GM12878 (cell line): ENCODE data around the gene IQCC. TPM values are rescaled to one million over a fixed set of nuclear protein-coding genes. Genes with fewer than 3 reads are reported as not detected.

Experiments used
- ATAC-seq: fragments of 200-7000 bp; cut with Tn5 transposase; 3 replicates; pipeline ENCODE4 v1.9.1; 2020; ENCODE audit warnings: mild to moderate bottlenecking, moderate library complexity
- BruUV-seq: library from RNA; stranded (reverse); fragments of 400-500 nt; replicated peaks from 2 replicates; lab custom pipeline; 2021; lab: Mats Ljungman, UMichigan
- CTCF ChIA-PET: fragments of 300-600 bp; sonication (Branson Sonifier 250); formaldehyde crosslinking; extraction: SDS; loops from one replicate; lab custom pipeline; 2021; ENCODE audit warnings: inconsistent platforms; lab: Yijun Ruan, JAX
- POLR2A ChIA-PET: fragments of 350-600 bp; formaldehyde crosslinking; extraction: SDS; loops from one replicate; lab custom pipeline; 2021; ENCODE audit warnings: inconsistent platforms; lab: Charles Lee
- RAD21 ChIA-PET: fragments of 300-600 bp; sonication (Branson Sonifier 250); formaldehyde crosslinking; loops from one replicate; lab custom pipeline; 2023; ENCODE audit warnings: antibody characterized with exemption; ENCODE audit not compliant: unreplicated experiment; lab: Charles Lee
- SMC1A ChIA-PET: fragments of 300-600 bp; sonication (Branson Sonifier 250); formaldehyde crosslinking; loops from one replicate; lab custom pipeline; 2023; ENCODE audit not compliant: unreplicated experiment, uncharacterized antibody; lab: Charles Lee
- DNase-seq: peaks from one replicate; pipeline ENCODE4 v3.0.0-alpha.2; 2011; ENCODE audit warnings: low read depth, low spot score
- FAIRE-seq: peaks from 3 replicates; lab custom pipeline; 2011; peaks lifted over from hg19 to GRCh38; lab: Jason Lieb, UNC
- H2AFZ ChIP-seq: 2 replicates; pipeline ENCODE4 v1.6.0; 2011; ENCODE audit warnings: low read depth, low read length, control low read depth; ENCODE audit not compliant: control insufficient read depth
- H3K27ac ChIP-seq: 2 replicates; pipeline ENCODE4 v1.5.1; 2011; ENCODE audit warnings: control low read depth; ENCODE audit not compliant: control insufficient read depth, insufficient read depth
- H3K27me3 ChIP-seq, 2 experiments: replicated peaks in 1 of 2; 2 replicates each; pipeline versions ENCODE4 v1.6.0 to v1.6.1; 2011; ENCODE audit warnings: low read length in 1 of 2; ENCODE audit not compliant: control insufficient read depth in 2 of 2, insufficient read depth in 2 of 2
- H3K36me3 ChIP-seq, 2 experiments: 2 replicates each; pipeline ENCODE4 v1.5.1; 2011; ENCODE audit warnings: low read length in 1 of 2; ENCODE audit not compliant: control insufficient read depth in 2 of 2, insufficient read depth in 2 of 2
- H3K4me1 ChIP-seq: 2 replicates; pipeline ENCODE4 v1.6.1; 2011; ENCODE audit warnings: mild to moderate bottlenecking, low read length, moderate library complexity, mixed read lengths; ENCODE audit not compliant: control insufficient read depth, insufficient read depth
- H3K4me2 ChIP-seq: 2 replicates; pipeline ENCODE4 v1.6.0; 2011; ENCODE audit warnings: control low read depth; ENCODE audit not compliant: control insufficient read depth, insufficient read depth
- H3K4me3 ChIP-seq: fragments of 200-600 bp; sonication (generic); 2 replicates; pipeline ENCODE4 v1.5.1; 2016
- H3K79me2 ChIP-seq: 2 replicates; pipeline ENCODE4 v1.6.0; 2011; ENCODE audit warnings: low read length; ENCODE audit not compliant: control insufficient read depth, insufficient read depth
- H3K9ac ChIP-seq: 2 replicates; pipeline ENCODE4 v1.8.0; 2011; ENCODE audit warnings: low read length, control low read depth, mixed read lengths; ENCODE audit not compliant: control insufficient read depth, insufficient read depth
- H3K9me3 ChIP-seq: replicated peaks from 3 replicates; pipeline ENCODE4 v1.5.1; 2011; ENCODE audit warnings: mild to moderate bottlenecking, low read length; ENCODE audit not compliant: control insufficient read depth, insufficient read depth
- H4K20me1 ChIP-seq: 2 replicates; pipeline ENCODE4 v1.6.0; 2011; ENCODE audit not compliant: control insufficient read depth, insufficient read depth
- ATF7 ChIP-seq: fragments of 450-650 bp; IDR thresholded peaks from 2 replicates; pipeline ENCODE4 v1.6.1; 2016; ENCODE audit warnings: low read depth, mild to moderate bottlenecking
- HDGF ChIP-seq: fragments of 450-650 bp; IDR thresholded peaks from 2 replicates; pipeline ENCODE4 v1.6.1; 2016; ENCODE audit warnings: antibody characterized with exemption
- NFYB ChIP-seq: IDR thresholded peaks from 2 replicates; pipeline ENCODE4 v1.6.1; 2011; ENCODE audit warnings: low read depth, mild to moderate bottlenecking, low read length, improper control_type of control experiment, moderate library complexity; ENCODE audit not compliant: insufficient read depth
- YY1 ChIP-seq: IDR thresholded peaks from 2 replicates; pipeline ENCODE4 v1.6.1; 2011; ENCODE audit warnings: low read depth, mild to moderate bottlenecking, low read length
- ZNF217 ChIP-seq: fragments of 450-650 bp; IDR thresholded peaks from 2 replicates; pipeline ENCODE4 v1.6.1; 2017; ENCODE audit warnings: antibody characterized with exemption, mild to moderate bottlenecking
- WGBS: methylation state at CpG from one replicate; pipeline ENCODE4 v1.1.6; 2016; ENCODE audit warnings: low lambda C conversion rate; ENCODE audit not compliant: insufficient replicate concordance, insufficient coverage; ENCODE audit errors: missing lambda C conversion rate; 5-methylcytosine and 5-hydroxymethylcytosine counted together
- in situ Hi-C: fragments of 300-500 bp; cut with MboI; formaldehyde crosslinking; loops from 9 replicates; pipeline ENCODE4 v1.14.3; 2018; ENCODE audit warnings: mixed read lengths
- intact Hi-C: fragments of 100-400 bp; cut with micrococcal nuclease; formaldehyde crosslinking; loops from one replicate; pipeline ENCODE4 v1.14.2; 2022; ENCODE audit not compliant: unreplicated experiment
- polyA plus RNA-seq, 11 experiments: library from polyadenylated mRNA; depleted of rRNA in 4 of 11; unstranded in 6 of 11; stranded (reverse) in 5 of 11; fragments of >200 nt; fragmentation: Nextera tagmentation in 4 of 11; fragmentation: Illumina TruSeq in 1 of 11; extraction: Ambion mirVana in 4 of 11; extraction: Trizol in 1 of 11; gene quantifications; 1 replicate in 1 of 11; 2 replicates in 10 of 11; pipeline versions ENCODE4 v1.2.1 to v1.2.3, GENCODE V29; 2011 to 2016; ENCODE audit warnings: inconsistent platforms in 2 of 11, missing spikeins in 2 of 11, low read depth in 1 of 11
- total RNA-seq, 4 experiments: library from RNA; depleted of rRNA in 3 of 4; stranded (reverse); fragments of >200 nt in 3 of 4; fragmentation: Illumina TruSeq in 1 of 4; extraction: Trizol in 1 of 4; gene quantifications; 2 replicates each; pipeline versions ENCODE4 v1.2.1 to v1.2.3, GENCODE V29; 2013 to 2021
- TF ChIP-seq, protein P1 (sequence below): IDR thresholded peaks from 2 replicates; pipeline ENCODE4 v1.6.1; 2011; ENCODE audit warnings: mild to moderate bottlenecking, low read depth, low read length, moderate library complexity; ENCODE audit not compliant: insufficient replicate concordance
- TF ChIP-seq, protein P2 (sequence below): fragments of 450-650 bp; IDR thresholded peaks from 2 replicates; pipeline ENCODE4 v1.6.1; 2016; ENCODE audit warnings: mild to moderate bottlenecking
- TF ChIP-seq, protein P3 (sequence below): IDR thresholded peaks from 2 replicates; pipeline ENCODE4 v1.6.1; 2012; ENCODE audit warnings: improper control_type of control experiment, low read depth, low read length; ENCODE audit not compliant: insufficient replicate concordance

The IQCC gene
- total and polyA plus RNA-seq, 10 of the 15 experiments (the other 5 are each of a cell fraction or from before 2014, with no cell fraction given): 2.1 to 6.8 (median 4.9) TPM

DNA sequence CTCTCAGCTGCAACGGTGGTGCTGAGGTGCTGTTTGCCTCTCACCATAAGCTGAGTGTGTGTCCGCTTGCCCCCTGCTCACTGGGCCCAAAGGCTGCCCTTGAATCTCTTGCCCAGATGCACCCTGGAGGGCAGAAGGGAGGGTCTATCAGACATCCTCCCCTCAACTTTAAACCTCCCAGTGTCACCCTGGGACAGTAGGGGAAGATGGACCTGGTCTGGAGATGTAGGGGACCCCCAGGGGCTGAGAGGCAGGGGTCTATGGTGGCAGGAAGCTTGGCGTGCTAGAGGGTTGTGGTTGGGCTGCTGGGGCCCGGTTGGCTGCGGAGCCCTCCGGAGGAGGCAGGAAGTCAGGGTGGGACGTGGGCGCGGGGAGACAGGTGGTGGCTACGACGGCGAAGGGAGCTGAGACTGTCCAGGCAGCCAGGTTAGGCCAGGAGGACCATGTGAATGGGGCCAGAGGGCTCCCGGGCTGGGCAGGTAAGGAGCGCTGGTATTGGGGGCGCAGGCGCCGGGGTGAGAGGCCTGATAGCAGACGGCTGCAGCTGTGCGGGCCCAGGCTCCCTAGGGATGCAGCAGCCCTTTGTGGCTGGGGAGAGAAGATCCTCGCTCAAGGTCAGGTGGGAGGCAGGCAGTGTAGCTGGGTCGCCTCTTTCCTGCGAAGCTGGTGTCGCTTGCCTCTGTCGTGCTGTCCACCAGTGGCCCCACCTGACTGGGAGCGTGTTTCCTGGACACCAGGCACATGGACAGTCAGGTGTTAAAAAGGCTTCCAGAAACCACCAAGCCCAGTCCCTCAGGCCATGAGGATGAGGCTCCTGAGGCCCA, 45.6 kb downstream of the IQCC start, which contains the start of gene LCK (continued):
- TF ChIP-seq, protein P1, sequence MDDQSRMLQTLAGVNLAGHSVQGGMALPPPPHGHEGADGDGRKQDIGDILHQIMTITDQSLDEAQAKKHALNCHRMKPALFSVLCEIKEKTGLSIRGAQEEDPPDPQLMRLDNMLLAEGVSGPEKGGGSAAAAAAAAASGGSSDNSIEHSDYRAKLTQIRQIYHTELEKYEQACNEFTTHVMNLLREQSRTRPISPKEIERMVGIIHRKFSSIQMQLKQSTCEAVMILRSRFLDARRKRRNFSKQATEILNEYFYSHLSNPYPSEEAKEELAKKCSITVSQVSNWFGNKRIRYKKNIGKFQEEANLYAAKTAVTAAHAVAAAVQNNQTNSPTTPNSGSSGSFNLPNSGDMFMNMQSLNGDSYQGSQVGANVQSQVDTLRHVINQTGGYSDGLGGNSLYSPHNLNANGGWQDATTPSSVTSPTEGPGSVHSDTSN: peak; percentile 16
- TF ChIP-seq NFYB: no peak
- no peak for TF ChIP-seq ATF7
- TF ChIP-seq, all 136 proteins: peak for 28

DNA sequence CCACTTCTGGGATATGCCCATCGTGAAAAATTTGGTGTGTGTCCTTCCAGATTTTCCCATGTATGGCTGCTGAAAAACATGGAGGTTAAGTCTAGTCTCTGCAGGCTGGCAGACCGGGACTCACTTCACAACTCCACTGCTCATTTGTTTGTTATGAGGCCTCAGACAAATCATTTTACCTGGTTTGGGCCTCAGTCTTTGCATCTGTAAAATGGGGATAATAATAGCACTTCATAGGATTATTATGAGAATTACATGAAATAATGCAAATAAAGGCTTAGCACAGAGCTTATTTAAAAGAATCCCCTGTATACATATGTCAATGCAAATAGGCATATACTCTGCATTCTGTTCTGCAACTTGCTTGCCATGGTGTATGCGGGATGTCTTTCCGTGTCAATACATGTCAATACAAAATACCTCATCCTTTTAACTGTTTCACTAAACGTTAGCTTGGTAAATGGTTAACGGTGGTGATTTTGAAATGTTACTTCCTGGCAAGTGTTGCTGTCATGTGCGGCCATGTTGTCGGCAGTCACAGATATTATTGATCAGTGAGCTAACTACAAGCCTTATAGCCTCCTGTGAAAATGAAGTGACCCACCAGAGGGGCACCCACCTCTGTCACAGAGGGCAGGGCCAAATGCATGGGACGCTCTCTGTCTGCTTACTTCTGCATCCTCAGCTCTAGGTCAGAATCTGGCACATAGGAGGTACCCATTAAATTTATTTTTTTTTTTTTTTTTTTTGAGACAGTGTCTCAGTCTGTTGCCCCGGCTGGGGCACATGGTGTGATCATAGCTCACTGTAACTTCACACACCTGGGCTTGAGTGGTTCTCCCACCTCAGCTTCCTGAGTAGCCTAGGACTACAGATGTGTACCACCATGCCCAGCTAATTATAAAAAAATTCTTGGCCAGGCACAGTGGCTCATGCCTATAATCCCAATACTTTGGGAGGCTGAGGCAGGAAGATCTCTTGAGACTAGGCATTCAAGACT, 49.9 kb downstream of the IQCC start:
- H4K20me1 ChIP-seq: no peaks in the 10 kb centered on the region
- no peaks in the 10 kb centered on the region; the same call in 2 of the 3 replicates for H3K9me3 ChIP-seq
- no TSS peak for BruUV-seq
- peak overlapping the region; percentile 89 for H3K27ac ChIP-seq
- peak overlapping the region; percentile 99 for H3K4me2 ChIP-seq
- intact Hi-C loops: loop anchor here (2.0 kb wide), 1 partner anchor 37 kb away; the partner anchor contains the start of gene HDAC1
- FAIRE-seq: no peak
- DNase-seq: no peak
- 61% methylated on average over 10 of the region's 10 CpGs for WGBS
- ChIA-PET CTCF (interaction anchor here (0.6 to 6.2 kb wide), 13 partner anchors 7 to 182 kb away, joined by 3 to 39 read pairs (median 4); partner anchors contain the start of genes FAM167B, HDAC1 and TMEM39B), SMC1A (interaction anchor here (0.7 to 14.4 kb wide), 11 partner anchors 9 to 63 kb away, joined by 3 to 124 read pairs (median 4); partner anchors contain the start of gene HDAC1), POLR2A (interaction anchor here (0.6 to 1.5 kb wide), 11 partner anchors 10 to 307 kb away, joined by 3 to 7 read pairs (median 3); partner anchors contain the start of genes HDAC1 and MARCKSL1), RAD21 (interaction anchor here (0.6 to 4.5 kb wide), 8 partner anchors 14 to 139 kb away, joined by 3 to 34 read pairs (median 8); partner anchors contain the start of genes BSDC1, HDAC1 and MARCKSL1)
- peaks cover 0 to 2% of the 10 kb centered on the region in 2 experiments; a peak in 1 of 4 replicates for H3K36me3 ChIP-seq
- ATAC-seq: peak; percentile 1; the same call in 2 of the 3 replicates
- H3K79me2 ChIP-seq: peaks cover 77% of the 10 kb centered on the region
- peak overlapping the region; percentile 33; the same call in 1 of the 2 replicates for H3K4me3 ChIP-seq
- H3K9ac ChIP-seq: peak overlapping the region; percentile 51
- H3K27me3 ChIP-seq: no peaks in the 10 kb centered on the region
- peaks cover 66% of the 10 kb centered on the region for H3K4me1 ChIP-seq
- peak overlapping the region; percentile 76 for H2AFZ ChIP-seq
- in situ Hi-C loops: no loop called here
- TF ChIP-seq HDGF: no peak
- peak; percentile 77; the same call in 1 of the 2 replicates for TF ChIP-seq YY1
- TF ChIP-seq ATF7: 0 out of 2 replicates have a peak, but pooled peaks have one; percentile 20
- TF ChIP-seq, protein P2, sequence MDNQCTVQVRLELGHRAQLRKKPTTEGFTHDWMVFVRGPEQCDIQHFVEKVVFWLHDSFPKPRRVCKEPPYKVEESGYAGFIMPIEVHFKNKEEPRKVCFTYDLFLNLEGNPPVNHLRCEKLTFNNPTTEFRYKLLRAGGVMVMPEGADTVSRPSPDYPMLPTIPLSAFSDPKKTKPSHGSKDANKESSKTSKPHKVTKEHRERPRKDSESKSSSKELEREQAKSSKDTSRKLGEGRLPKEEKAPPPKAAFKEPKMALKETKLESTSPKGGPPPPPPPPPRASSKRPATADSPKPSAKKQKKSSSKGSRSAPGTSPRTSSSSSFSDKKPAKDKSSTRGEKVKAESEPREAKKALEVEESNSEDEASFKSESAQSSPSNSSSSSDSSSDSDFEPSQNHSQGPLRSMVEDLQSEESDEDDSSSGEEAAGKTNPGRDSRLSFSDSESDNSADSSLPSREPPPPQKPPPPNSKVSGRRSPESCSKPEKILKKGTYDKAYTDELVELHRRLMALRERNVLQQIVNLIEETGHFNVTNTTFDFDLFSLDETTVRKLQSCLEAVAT: peak; percentile 47
- TF ChIP-seq ZNF217: no peak
- TF ChIP-seq, protein P3, sequence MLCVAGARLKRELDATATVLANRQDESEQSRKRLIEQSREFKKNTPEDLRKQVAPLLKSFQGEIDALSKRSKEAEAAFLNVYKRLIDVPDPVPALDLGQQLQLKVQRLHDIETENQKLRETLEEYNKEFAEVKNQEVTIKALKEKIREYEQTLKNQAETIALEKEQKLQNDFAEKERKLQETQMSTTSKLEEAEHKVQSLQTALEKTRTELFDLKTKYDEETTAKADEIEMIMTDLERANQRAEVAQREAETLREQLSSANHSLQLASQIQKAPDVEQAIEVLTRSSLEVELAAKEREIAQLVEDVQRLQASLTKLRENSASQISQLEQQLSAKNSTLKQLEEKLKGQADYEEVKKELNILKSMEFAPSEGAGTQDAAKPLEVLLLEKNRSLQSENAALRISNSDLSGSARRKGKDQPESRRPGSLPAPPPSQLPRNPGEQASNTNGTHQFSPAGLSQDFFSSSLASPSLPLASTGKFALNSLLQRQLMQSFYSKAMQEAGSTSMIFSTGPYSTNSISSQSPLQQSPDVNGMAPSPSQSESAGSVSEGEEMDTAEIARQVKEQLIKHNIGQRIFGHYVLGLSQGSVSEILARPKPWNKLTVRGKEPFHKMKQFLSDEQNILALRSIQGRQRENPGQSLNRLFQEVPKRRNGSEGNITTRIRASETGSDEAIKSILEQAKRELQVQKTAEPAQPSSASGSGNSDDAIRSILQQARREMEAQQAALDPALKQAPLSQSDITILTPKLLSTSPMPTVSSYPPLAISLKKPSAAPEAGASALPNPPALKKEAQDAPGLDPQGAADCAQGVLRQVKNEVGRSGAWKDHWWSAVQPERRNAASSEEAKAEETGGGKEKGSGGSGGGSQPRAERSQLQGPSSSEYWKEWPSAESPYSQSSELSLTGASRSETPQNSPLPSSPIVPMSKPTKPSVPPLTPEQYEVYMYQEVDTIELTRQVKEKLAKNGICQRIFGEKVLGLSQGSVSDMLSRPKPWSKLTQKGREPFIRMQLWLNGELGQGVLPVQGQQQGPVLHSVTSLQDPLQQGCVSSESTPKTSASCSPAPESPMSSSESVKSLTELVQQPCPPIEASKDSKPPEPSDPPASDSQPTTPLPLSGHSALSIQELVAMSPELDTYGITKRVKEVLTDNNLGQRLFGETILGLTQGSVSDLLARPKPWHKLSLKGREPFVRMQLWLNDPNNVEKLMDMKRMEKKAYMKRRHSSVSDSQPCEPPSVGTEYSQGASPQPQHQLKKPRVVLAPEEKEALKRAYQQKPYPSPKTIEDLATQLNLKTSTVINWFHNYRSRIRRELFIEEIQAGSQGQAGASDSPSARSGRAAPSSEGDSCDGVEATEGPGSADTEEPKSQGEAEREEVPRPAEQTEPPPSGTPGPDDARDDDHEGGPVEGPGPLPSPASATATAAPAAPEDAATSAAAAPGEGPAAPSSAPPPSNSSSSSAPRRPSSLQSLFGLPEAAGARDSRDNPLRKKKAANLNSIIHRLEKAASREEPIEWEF: peak; percentile 52
